HEK293 (cell line): ENCODE results near the gene KRTAP5-4.

Source experiments
- BCL11A ChIP-seq: fragments of 450-650 bp; formaldehyde crosslinking; IDR thresholded peaks from 2 replicates; pipeline ENCODE4 v1.5.1; 2016; ENCODE audit warnings: low read depth, missing biosample characterization, missing genetic modification characterization
- CTCF ChIP-seq: fragments of 450-650 bp; formaldehyde crosslinking; IDR thresholded peaks from 2 replicates; pipeline ENCODE4 v1.5.1; 2016; ENCODE audit warnings: missing biosample characterization, missing genetic modification characterization
- PBX3 ChIP-seq: sonication (generic); formaldehyde crosslinking; IDR thresholded peaks from 2 replicates; pipeline ENCODE4 v1.8.1; 2022; ENCODE audit warnings: mild to moderate bottlenecking, moderate library complexity, missing genetic modification reagents
- PRDM1 ChIP-seq: fragments of 450-650 bp; formaldehyde crosslinking; IDR thresholded peaks from 2 replicates; pipeline ENCODE4; 2016; ENCODE audit warnings: missing biosample characterization, missing genetic modification characterization
- ZBTB21 ChIP-seq: fragments of 450-650 bp; formaldehyde crosslinking; IDR thresholded peaks from 2 replicates; pipeline ENCODE4 v1.5.1; 2017; ENCODE audit warnings: missing biosample characterization, missing genetic modification characterization
- ZFHX2 ChIP-seq: fragments of 450-650 bp; formaldehyde crosslinking; conservative IDR thresholded peaks from 2 replicates; pipeline ENCODE4 v1.5.1; 2016; ENCODE audit warnings: missing biosample characterization, missing genetic modification characterization
- ZNF184 ChIP-seq: fragments of 450-650 bp; IDR thresholded peaks from 2 replicates; pipeline ENCODE4 v1.5.1; 2018; ENCODE audit warnings: missing biosample characterization, mild to moderate bottlenecking, missing genetic modification characterization
- ZNF280D ChIP-seq: fragments of 450-650 bp; formaldehyde crosslinking; IDR thresholded peaks from 2 replicates; pipeline ENCODE4 v1.5.1; 2016; ENCODE audit warnings: missing biosample characterization, missing genetic modification characterization
- ZNF324 ChIP-seq: fragments of 450-650 bp; formaldehyde crosslinking; IDR thresholded peaks from 2 replicates; pipeline ENCODE4 v1.5.1; 2016; ENCODE audit warnings: missing biosample characterization, missing genetic modification characterization
- ZNF514 ChIP-seq: fragments of 450-650 bp; formaldehyde crosslinking; IDR thresholded peaks from 2 replicates; pipeline ENCODE4 v1.5.1; 2016; ENCODE audit warnings: missing biosample characterization, missing genetic modification characterization
- ZNF660 ChIP-seq: fragments of 450-650 bp; IDR thresholded peaks from 2 replicates; pipeline ENCODE4 v1.5.1; 2018; ENCODE audit warnings: missing biosample characterization, mild to moderate bottlenecking, missing genetic modification characterization
- ZNF843 ChIP-seq: fragments of 450-650 bp; formaldehyde crosslinking; IDR thresholded peaks from 2 replicates; pipeline ENCODE4 v1.5.1; 2016; ENCODE audit warnings: missing biosample characterization, missing genetic modification characterization
- ZSCAN4 ChIP-seq: fragments of 450-650 bp; formaldehyde crosslinking; IDR thresholded peaks from 2 replicates; pipeline ENCODE4 v1.5.1; 2017; ENCODE audit warnings: missing biosample characterization, missing genetic modification characterization
- TF ChIP-seq, protein P1 (sequence below): fragments of 450-650 bp; formaldehyde crosslinking; IDR thresholded peaks from 2 replicates; pipeline ENCODE4 v1.5.1; 2017; ENCODE audit warnings: missing biosample characterization, missing genetic modification characterization

- TF ChIP-seq ZNF324 (tag by site-specific recombination) (no peak), CTCF (no peak), ZSCAN4 (tag by site-specific recombination) (no peak), ZNF514 (no peak), ZNF660 (tag by site-specific recombination) (no peak), PRDM1 (no peak), ZBTB21 (tag by site-specific recombination) (no peak), ZNF280D (tag by site-specific recombination) (no peak), BCL11A (tag by site-specific recombination) (no peak), PBX3 (CRISPR knock-in tag) (no peak), ZNF184 (tag by site-specific recombination) (no peak), ZNF843 (tag by site-specific recombination) (no peak), ZFHX2 (tag by site-specific recombination) (no peak)
- TF ChIP-seq, protein P1, sequence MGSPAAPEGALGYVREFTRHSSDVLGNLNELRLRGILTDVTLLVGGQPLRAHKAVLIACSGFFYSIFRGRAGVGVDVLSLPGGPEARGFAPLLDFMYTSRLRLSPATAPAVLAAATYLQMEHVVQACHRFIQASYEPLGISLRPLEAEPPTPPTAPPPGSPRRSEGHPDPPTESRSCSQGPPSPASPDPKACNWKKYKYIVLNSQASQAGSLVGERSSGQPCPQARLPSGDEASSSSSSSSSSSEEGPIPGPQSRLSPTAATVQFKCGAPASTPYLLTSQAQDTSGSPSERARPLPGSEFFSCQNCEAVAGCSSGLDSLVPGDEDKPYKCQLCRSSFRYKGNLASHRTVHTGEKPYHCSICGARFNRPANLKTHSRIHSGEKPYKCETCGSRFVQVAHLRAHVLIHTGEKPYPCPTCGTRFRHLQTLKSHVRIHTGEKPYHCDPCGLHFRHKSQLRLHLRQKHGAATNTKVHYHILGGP = no peak
Observed at GRCh38 chr11:1671658-1672057, 49.7 kb upstream of the KRTAP5-4 start.
